ENCODE measurements around the gene MCIDAS.

- TF ChIP-seq EZH2 (IDR thresholded peaks at IDR 0.05; ENCODE audit: borderline replicate concordance) (no peak), CTCF (IDR thresholded peaks at IDR 0.05; ENCODE audit: poor library complexity) (no peak), EZH2phosphoT487 (IDR thresholded peaks at IDR 0.05; ENCODE audit: low read depth, severe bottlenecking, unreplicated experiment) (no peak)
These were observed 22.9 kb upstream of the MCIDAS start for GRCh38 chr5:55250064-55250463.

Measured in hepatocyte (in vitro differentiated cells).